GM12878 (cell line): ENCODE results near the gene FAM184B. TPM values are rescaled to one million over a fixed set of nuclear protein-coding genes. Genes with fewer than 3 reads are reported as not detected.

Experiments used
- CBX3 ChIP-seq: fragments of 200-600 bp; sonication (generic); IDR thresholded peaks from 2 replicates; pipeline ENCODE4 v1.6.1; 2016; ENCODE audit warnings: low read depth, borderline replicate concordance
- ETV6 ChIP-seq, 2 experiments: fragments of 450-650 bp in 1 of 2; IDR thresholded peaks in 1 of 2; conservative IDR thresholded peaks in 1 of 2; 2 replicates each; pipeline ENCODE4 v1.6.1; 2014; ENCODE audit warnings: antibody characterized with exemption in 1 of 2, borderline replicate concordance in 1 of 2, low read depth in 1 of 2, mild to moderate bottlenecking in 1 of 2, moderate library complexity in 1 of 2
- FOS ChIP-seq: IDR thresholded peaks from 3 replicates; pipeline ENCODE4 v1.6.1; 2011; ENCODE audit warnings: borderline replicate concordance; ENCODE audit not compliant: insufficient read length; ENCODE audit errors: extremely low read depth
- HCFC1 ChIP-seq: fragments of 150-350 bp; IDR thresholded peaks from 2 replicates; pipeline ENCODE4 v1.6.1; 2014; ENCODE audit warnings: low read length
- HDAC6 ChIP-seq: fragments of 200-600 bp; sonication (generic); IDR thresholded peaks from one replicate; pipeline ENCODE4 v1.8.0; 2017; ENCODE audit warnings: antibody characterized with exemption; ENCODE audit not compliant: unreplicated experiment
- HDGF ChIP-seq: fragments of 450-650 bp; IDR thresholded peaks from 2 replicates; pipeline ENCODE4 v1.6.1; 2016; ENCODE audit warnings: antibody characterized with exemption
- MTA3 ChIP-seq: IDR thresholded peaks from 2 replicates; pipeline ENCODE4 v1.6.1; 2012; ENCODE audit warnings: low read length, inconsistent platforms, borderline replicate concordance
- NBN ChIP-seq: fragments of 450-650 bp; IDR thresholded peaks from 2 replicates; pipeline ENCODE4 v1.6.1; 2016
- NFIC ChIP-seq: IDR thresholded peaks from 2 replicates; pipeline ENCODE4 v1.6.1; 2012; ENCODE audit warnings: low read depth, mild to moderate bottlenecking, inconsistent platforms, low read length, moderate library complexity
- NFYB ChIP-seq: IDR thresholded peaks from 2 replicates; pipeline ENCODE4 v1.6.1; 2011; ENCODE audit warnings: low read depth, mild to moderate bottlenecking, low read length, improper control_type of control experiment, moderate library complexity; ENCODE audit not compliant: insufficient read depth
- NR2F1 ChIP-seq: fragments of 450-650 bp; conservative IDR thresholded peaks from 2 replicates; pipeline ENCODE4 v1.6.1; 2017; ENCODE audit warnings: mild to moderate bottlenecking
- PML ChIP-seq: IDR thresholded peaks from 2 replicates; pipeline ENCODE4 v1.6.1; 2012; ENCODE audit warnings: low read length, inconsistent platforms
- RUNX3 ChIP-seq: IDR thresholded peaks from 2 replicates; pipeline ENCODE4 v1.6.1; 2012; ENCODE audit warnings: low read length, inconsistent platforms
- SIN3A ChIP-seq: IDR thresholded peaks from 2 replicates; pipeline ENCODE4 v1.6.1; 2012; ENCODE audit warnings: low read depth, low read length, improper control_type of control experiment
- SMARCA5 ChIP-seq: fragments of 450-650 bp; IDR thresholded peaks from 2 replicates; pipeline ENCODE4 v1.6.1; 2017; ENCODE audit warnings: mild to moderate bottlenecking
- SUPT20H ChIP-seq: IDR thresholded peaks from 2 replicates; pipeline ENCODE4 v1.6.1; 2011; ENCODE audit warnings: low read depth, mild to moderate bottlenecking, low read length, moderate library complexity, borderline replicate concordance; ENCODE audit not compliant: control insufficient read depth
- TARDBP ChIP-seq: IDR thresholded peaks from 2 replicates; pipeline ENCODE4 v1.6.1; 2016; ENCODE audit warnings: borderline replicate concordance
- YBX1 ChIP-seq: fragments of 450-650 bp; IDR thresholded peaks from 2 replicates; pipeline ENCODE4 v1.6.1; 2016; ENCODE audit warnings: antibody characterized with exemption
- ZNF24 ChIP-seq: fragments of 450-650 bp; IDR thresholded peaks from 2 replicates; pipeline ENCODE4 v1.6.1; 2017; ENCODE audit warnings: antibody characterized with exemption, mild to moderate bottlenecking
- polyA plus RNA-seq, 11 experiments: library from polyadenylated mRNA; depleted of rRNA in 4 of 11; unstranded in 6 of 11; stranded (reverse) in 5 of 11; fragments of >200 nt; fragmentation: Nextera tagmentation in 4 of 11; fragmentation: Illumina TruSeq in 1 of 11; extraction: Ambion mirVana in 4 of 11; extraction: Trizol in 1 of 11; gene quantifications; 1 replicate in 1 of 11; 2 replicates in 10 of 11; pipeline versions ENCODE4 v1.2.1 to v1.2.3, GENCODE V29; 2011 to 2016; ENCODE audit warnings: inconsistent platforms in 2 of 11, missing spikeins in 2 of 11, low read depth in 1 of 11
- total RNA-seq, 4 experiments: library from RNA; depleted of rRNA in 3 of 4; stranded (reverse); fragments of >200 nt in 3 of 4; fragmentation: Illumina TruSeq in 1 of 4; extraction: Trizol in 1 of 4; gene quantifications; 2 replicates each; pipeline versions ENCODE4 v1.2.1 to v1.2.3, GENCODE V29; 2013 to 2021
- TF ChIP-seq, protein P1 (sequence below): fragments of 450-650 bp; IDR thresholded peaks from 2 replicates; pipeline ENCODE4 v1.6.1; 2017; ENCODE audit warnings: mild to moderate bottlenecking, moderate library complexity
- TF ChIP-seq, protein P2 (sequence below): fragments of 450-650 bp; formaldehyde crosslinking; IDR thresholded peaks from 2 replicates; pipeline ENCODE4 v1.4.0; 2022; ENCODE audit warnings: mild to moderate bottlenecking, moderate library complexity
- TF ChIP-seq, protein P3 (sequence below): IDR thresholded peaks from 2 replicates; pipeline ENCODE4 v1.6.1; 2011; ENCODE audit warnings: low read depth, low read length, improper control_type of control experiment, borderline replicate concordance
- TF ChIP-seq, protein P4 (sequence below): IDR thresholded peaks from 2 replicates; pipeline ENCODE4 v1.6.1; 2012; ENCODE audit warnings: low read depth, low read length, improper control_type of control experiment

Gene FAM184B
- total and polyA plus RNA-seq, 10 of the 15 experiments (the other 5 are each of a cell fraction or from before 2014, with no cell fraction given): under 0.01 TPM; not detected in 9

DNA sequence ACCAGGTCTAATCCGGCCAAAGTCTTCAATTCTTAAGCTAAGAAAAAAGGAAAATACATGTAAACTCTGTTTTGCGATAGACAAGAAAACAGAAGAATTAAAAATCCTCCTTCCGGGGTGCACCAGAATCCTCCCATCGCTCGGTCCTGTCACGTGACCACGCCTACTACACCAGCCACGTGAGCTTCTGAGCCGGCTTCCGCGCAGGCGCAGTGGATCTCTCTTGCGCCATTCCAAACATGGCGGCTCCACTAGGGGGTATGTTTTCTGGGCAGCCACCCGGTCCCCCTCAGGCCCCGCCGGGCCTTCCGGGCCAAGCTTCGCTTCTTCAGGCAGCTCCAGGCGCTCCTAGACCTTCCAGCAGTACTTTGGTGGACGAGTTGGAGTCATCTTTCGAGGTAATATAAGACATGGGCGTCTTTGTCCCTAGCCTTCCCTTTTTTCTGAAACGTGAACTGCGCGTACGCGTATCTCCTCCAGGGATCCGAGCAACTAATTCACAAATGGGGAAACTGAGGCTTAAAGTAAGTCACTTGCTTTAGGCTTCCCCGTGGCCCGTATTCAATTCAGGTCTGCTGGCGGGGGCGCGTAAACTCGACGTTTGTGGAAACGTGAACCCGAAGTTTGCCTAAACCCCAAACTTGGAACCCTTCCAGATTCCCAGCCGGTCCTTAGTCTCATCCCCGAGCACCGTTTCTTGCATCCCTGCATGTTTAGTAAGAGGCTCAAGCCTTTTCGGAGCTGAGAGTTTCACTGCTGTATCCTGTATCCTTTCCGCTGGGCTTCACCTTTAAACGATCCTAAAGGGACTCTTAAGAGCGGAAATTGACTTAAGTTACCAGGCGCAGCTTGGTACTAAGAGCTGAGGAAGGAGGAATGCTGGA, 166.8 kb downstream of the FAM184B start, which contains the start of gene MED28 (continued):
- TF ChIP-seq, protein P1, sequence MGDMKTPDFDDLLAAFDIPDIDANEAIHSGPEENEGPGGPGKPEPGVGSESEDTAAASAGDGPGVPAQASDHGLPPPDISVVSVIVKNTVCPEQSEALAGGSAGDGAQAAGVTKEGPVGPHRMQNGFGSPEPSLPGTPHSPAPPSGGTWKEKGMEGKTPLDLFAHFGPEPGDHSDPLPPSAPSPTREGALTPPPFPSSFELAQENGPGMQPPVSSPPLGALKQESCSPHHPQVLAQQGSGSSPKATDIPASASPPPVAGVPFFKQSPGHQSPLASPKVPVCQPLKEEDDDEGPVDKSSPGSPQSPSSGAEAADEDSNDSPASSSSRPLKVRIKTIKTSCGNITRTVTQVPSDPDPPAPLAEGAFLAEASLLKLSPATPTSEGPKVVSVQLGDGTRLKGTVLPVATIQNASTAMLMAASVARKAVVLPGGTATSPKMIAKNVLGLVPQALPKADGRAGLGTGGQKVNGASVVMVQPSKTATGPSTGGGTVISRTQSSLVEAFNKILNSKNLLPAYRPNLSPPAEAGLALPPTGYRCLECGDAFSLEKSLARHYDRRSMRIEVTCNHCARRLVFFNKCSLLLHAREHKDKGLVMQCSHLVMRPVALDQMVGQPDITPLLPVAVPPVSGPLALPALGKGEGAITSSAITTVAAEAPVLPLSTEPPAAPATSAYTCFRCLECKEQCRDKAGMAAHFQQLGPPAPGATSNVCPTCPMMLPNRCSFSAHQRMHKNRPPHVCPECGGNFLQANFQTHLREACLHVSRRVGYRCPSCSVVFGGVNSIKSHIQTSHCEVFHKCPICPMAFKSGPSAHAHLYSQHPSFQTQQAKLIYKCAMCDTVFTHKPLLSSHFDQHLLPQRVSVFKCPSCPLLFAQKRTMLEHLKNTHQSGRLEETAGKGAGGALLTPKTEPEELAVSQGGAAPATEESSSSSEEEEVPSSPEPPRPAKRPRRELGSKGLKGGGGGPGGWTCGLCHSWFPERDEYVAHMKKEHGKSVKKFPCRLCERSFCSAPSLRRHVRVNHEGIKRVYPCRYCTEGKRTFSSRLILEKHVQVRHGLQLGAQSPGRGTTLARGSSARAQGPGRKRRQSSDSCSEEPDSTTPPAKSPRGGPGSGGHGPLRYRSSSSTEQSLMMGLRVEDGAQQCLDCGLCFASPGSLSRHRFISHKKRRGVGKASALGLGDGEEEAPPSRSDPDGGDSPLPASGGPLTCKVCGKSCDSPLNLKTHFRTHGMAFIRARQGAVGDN: no peak
- TF ChIP-seq NBN (0 out of 2 replicates have a peak, but pooled peaks have one; percentile 50), CBX3 (no peak), HCFC1 (peak; percentile 59), RUNX3 (no peak), NFYB (no peak), NR2F1 (no peak), TARDBP (no peak), PML (peak; percentile 92), FOS (peak; percentile 24), SIN3A (peak; percentile 93), HDGF (no peak), SMARCA5 (no peak), ZNF24 (no peak), MTA3 (no peak; the same call in 1 of the 2 replicates), SUPT20H (no peak), NFIC (peak; percentile 61; the same call in 1 of the 2 replicates), HDAC6 (no peak), YBX1 (no peak), ETV6 (conservative IDR thresholded peaks at IDR 0.05 in 1 of 2, IDR thresholded peaks at IDR 0.05 in 1 of 2; ENCODE audit: borderline replicate concordance in 1 of 2, low read depth in 1 of 2) (no peak)
- TF ChIP-seq, protein P2, sequence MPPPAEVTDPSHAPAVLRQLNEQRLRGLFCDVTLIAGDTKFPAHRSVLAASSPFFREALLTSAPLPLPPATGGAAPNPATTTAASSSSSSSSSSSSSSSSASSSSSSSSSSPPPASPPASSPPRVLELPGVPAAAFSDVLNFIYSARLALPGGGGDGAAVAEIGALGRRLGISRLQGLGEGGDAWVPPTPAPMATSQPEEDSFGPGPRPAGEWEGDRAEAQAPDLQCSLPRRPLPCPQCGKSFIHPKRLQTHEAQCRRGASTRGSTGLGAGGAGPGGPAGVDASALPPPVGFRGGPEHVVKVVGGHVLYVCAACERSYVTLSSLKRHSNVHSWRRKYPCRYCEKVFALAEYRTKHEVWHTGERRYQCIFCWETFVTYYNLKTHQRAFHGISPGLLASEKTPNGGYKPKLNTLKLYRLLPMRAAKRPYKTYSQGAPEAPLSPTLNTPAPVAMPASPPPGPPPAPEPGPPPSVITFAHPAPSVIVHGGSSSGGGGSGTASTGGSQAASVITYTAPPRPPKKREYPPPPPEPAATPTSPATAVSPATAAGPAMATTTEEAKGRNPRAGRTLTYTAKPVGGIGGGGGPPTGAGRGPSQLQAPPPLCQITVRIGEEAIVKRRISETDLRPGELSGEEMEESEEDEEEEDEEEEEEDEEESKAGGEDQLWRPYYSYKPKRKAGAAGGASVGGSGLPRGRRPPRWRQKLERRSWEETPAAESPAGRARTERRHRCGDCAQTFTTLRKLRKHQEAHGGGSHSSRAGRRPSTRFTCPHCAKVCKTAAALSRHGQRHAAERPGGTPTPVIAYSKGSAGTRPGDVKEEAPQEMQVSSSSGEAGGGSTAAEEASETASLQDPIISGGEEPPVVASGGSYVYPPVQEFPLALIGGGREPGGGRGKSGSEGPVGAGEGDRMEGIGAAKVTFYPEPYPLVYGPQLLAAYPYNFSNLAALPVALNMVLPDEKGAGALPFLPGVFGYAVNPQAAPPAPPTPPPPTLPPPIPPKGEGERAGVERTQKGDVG (CRISPR knock-in tag): peak; percentile 92
- TF ChIP-seq, protein P3, sequence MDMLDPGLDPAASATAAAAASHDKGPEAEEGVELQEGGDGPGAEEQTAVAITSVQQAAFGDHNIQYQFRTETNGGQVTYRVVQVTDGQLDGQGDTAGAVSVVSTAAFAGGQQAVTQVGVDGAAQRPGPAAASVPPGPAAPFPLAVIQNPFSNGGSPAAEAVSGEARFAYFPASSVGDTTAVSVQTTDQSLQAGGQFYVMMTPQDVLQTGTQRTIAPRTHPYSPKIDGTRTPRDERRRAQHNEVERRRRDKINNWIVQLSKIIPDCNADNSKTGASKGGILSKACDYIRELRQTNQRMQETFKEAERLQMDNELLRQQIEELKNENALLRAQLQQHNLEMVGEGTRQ: peak; percentile 98
- TF ChIP-seq, protein P4, sequence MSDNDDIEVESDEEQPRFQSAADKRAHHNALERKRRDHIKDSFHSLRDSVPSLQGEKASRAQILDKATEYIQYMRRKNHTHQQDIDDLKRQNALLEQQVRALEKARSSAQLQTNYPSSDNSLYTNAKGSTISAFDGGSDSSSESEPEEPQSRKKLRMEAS: peak; percentile 93
